Peyer's patch (tissue), 4 donors: Measurements from ENCODE around the gene TAF1B.

Experiments
- CTCF ChIP-seq, 6 experiments: fragments of 450-650 bp in 4 of 6; fragments of 200-600 bp in 2 of 6; sonication (generic) in 1 of 6; IDR thresholded peaks; one replicate each; pipeline ENCODE4 v1.5.1; 2017 to 2019; ENCODE audit warnings: antibody characterized with exemption in 6 of 6, mild to moderate bottlenecking in 3 of 6, moderate library complexity in 1 of 6
- POLR2A ChIP-seq, 2 donors: fragments of 450-650 bp; IDR thresholded peaks; one replicate each; pipeline ENCODE4 v1.5.1; 2017; ENCODE audit warnings: antibody characterized with exemption in 2 of 2, mild to moderate bottlenecking in 2 of 2, moderate library complexity in 2 of 2

- no peak for TF ChIP-seq CTCF (IDR thresholded peaks at IDR 0.05)
- no peak for TF ChIP-seq POLR2A (IDR thresholded peaks at IDR 0.05)
Measured at GRCh38 chr2:9966491-9967022, 123.3 kb downstream of the TAF1B start.
